ENCODE results near the gene NACC2.
"Not testable (repeated sequence)": the region's sequence is repeated elsewhere in the genome, so short reads cannot be mapped to it uniquely, and the experiment has no call there.

The NACC2 gene

DNA sequence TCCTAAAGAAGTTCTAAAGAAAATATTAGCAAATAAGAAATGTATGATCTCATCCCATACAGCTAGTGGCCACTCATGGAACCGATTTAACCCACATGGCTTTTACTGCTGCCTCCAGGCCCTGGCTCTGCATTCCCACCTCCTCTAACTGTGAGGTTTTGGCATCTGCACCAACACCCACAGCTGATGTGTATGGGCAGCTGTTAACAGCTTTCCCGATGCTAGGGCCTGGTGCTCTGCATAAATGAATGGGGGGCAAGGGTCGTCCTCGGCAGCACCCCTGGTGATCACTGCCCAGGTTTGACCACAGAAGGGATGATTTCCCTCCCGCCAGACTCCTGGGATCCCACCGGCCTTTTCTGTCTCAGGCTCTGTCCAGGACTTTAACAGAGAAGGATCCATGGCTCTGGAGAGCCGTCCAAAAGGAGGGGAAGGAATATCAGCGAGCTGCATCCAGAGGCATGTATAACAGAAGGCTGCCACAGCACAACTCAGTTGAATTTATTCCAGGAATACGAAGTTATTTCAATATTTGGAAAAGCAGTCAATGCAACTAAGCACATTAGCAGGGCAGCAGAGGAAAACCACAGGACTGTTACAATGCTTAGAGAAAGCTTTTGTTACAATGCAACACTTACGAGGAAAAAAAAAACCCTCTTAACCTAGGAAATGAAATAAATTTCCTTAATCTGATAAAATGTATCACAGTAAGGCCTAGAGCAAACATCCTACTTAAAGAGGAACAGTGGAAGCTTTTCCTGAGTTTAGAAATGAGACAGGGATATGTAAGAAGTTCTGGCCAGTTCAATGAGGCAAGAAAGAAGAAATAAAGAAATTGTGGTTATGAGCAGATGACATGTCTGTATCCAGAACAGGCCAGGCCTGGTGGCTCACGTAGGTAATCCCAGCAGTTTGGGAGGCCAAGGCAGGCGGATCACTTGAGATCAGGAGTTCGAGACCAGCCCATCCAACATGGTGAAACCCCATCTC is 63.1 kb downstream of the NACC2 start:
- Histone ChIP-seq H3K27ac (peak overlapping the region in 1 of 21 experiments; percentile 33), H3K4me3 (no peak overlapping the region)

GRCh38 chr9:136031094-136031493 is 64.0 kb downstream of the NACC2 start:
- Histone ChIP-seq H3K27ac (no peak overlapping the region), H3K4me3 (no peak overlapping the region)

GRCh38 chr9:136029556-136029955 is 65.5 kb downstream of the NACC2 start:
- Histone ChIP-seq H3K27ac (no peak overlapping the region), H3K4me3 (no peak overlapping the region)

DNA sequence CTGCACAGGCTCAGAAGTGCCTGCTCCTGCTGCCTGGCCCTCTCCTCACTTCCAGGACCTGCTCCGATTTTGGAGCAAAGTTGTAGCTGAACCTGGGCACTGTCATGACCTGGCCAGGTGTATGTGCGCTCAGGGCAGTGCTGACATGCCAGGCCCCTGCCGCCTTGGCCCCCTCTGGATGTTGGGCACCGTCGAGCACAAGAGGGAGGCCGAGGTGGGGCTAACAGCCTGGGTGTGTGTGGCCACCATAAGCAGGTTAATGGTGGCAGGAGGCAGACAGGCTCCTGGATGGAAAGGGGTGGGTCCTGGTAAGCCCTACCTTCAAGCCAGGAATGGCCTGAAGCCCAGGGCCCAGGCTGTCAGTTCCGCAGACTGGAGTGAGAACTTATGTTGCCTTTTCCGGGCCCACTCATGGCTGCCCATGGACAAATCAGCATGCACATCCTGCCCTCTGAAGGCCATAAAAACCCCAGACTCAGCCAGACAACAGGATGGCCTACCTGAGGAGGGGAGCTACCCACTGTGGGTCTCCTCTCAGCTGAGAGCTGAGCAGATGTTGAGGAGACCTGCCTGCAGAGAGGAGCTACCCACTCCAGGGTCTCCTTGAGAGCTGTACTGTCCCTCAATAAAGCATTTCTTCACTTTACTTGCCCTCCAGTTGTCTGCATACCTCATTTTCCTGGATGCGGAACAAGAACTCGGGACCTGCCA is 66.2 kb downstream of the NACC2 start:
- Histone ChIP-seq H3K4me3 (no peak overlapping the region), H3K27ac (no peak overlapping the region)

DNA sequence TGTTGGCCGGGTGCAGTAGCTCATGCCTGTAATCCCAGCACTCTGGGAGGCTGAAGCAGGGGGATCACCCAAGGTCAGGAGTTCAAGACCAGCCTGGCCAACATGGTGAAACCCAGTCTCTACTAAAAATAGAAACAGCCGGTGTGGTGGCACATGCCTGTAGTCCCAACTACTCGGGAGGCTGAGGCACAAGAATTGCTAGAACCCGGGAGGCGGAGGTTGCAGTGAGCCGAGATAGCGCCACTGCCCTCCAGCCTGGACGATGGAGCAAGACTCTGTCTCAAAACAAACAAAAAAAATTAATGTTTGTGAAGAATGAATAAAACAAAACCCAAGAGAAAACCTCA is 68.2 kb downstream of the NACC2 start:
- H3K4me3 ChIP-seq, H3K27ac ChIP-seq: not testable (repeated sequence)

DNA sequence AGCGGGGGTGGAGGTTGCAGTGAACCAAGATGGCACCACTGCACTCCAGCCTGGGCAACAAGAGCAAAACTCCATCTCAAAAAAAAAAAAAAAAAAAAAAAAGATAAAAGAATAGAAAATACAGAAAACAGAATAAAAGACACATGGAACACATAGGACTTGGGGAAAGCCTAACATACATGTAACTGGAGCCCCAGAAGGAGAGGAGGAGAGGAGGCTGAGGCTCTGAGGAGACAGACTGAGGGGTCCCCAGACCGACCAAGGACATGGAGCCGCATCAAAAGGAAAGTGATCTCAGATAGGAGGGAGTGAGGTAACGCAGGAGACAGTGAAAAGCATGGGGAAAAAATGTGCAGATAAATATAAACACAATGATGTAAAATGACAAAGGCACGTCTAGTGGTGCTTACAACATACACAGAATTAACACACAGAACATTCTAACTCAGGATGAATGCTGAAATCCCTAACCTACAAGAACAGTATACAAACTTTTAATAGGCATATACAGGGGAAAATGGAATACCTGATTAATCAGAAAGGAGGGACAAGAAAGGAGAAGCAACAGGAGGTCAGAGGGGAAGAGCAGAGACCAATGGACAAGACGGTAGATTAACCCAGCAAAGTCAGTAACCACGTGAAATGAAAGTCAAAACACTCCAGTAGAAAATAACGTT is 68.7 kb downstream of the NACC2 start:
- H3K27ac ChIP-seq, result no peak overlapping the region
- H3K4me3 ChIP-seq, result no peak overlapping the region

DNA sequence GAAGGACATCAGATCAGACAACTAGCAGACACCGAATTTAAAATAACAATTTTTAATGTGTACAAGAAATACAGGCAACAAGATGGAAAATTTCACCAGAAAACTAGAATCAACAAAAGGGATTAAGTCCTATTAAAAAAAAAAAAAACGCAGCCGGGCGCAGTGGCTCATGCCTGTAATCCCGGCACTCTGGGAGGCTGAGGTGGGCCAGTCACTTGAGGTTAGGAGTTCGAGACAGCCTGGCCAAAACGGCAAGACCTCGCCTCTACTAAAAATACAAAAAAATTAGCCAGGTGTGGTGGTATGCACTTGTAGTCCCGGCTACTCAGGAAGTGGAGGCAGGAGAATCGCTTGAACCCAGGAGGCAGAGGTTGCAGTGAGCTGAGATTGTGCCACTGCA is 69.6 kb downstream of the NACC2 start:
- Histone ChIP-seq H3K4me3 (no peak overlapping the region), H3K27ac (no peak overlapping the region)

DNA sequence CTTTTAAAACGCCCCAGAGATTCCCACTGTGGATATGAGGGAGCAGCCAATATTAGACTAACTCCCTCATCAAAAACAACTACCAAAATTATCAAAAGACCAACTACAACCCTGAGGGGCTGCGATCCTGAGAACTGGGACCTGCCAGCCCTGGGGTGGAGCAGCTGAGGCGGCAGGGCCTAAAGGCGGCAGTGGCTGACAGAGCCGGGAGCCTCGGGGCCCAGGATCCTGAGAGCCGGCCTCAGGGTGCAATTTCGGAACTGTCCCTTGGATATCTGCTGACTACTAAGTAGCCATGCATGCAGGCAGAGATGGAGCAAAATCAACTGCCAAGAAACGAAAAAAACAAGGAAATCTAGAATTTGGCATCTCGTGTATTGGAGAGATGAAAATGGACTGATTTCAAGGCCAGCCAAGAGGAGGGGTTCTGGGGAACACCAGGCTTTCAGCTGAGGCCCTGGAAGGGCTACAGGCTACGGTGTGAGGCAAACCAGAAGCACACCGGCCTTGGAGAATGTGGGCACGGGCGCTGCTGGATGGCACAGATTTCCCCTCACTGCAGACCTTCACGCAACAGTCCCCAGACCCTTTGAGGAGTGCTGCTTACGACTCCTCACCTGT is 70.3 kb downstream of the NACC2 start:
- H3K4me3 ChIP-seq, result no peak overlapping the region
- H3K27ac ChIP-seq, result peak overlapping the region in 5 of 21 experiments; percentile 7 to 39 (median 18)

DNA sequence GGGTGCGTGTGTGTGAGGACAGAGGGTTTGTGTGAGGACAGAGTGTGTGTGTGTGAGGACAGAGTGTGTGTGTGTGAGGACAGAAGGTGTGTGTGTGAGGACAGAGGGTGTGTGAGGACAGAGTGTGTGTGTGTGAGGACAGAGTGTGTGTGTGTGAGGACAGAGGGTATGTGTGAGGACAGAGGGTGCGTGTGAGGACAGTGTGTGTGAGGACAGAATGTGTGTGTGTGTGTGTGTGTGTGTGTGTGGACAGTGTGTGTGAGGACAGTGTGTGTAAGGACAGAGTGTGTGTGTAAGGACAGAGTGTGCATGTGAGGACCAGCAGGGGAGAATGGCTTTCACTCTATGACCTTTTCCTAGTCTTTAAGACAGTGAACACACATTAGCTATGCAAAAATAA is 70.8 kb downstream of the NACC2 start:
- peak overlapping the region in 2 of 21 experiments; percentile 22 to 39 for H3K27ac ChIP-seq
- H3K4me3 ChIP-seq, result no peak overlapping the region

GRCh38 chr9:136023410-136024225 is 71.5 kb downstream of the NACC2 start:
- no peak overlapping the region for H3K4me3 ChIP-seq
- no peak overlapping the region for H3K27ac ChIP-seq

- no peak overlapping the region for H3K27ac ChIP-seq
- no peak overlapping the region for H3K4me3 ChIP-seq
Observed at GRCh38 chr9:136022731-136023409, 72.2 kb downstream of the NACC2 start.

GRCh38 chr9:136021872-136022681 is 73.0 kb downstream of the NACC2 start:
- no peak overlapping the region for H3K27ac ChIP-seq
- no peak overlapping the region for H3K4me3 ChIP-seq

DNA sequence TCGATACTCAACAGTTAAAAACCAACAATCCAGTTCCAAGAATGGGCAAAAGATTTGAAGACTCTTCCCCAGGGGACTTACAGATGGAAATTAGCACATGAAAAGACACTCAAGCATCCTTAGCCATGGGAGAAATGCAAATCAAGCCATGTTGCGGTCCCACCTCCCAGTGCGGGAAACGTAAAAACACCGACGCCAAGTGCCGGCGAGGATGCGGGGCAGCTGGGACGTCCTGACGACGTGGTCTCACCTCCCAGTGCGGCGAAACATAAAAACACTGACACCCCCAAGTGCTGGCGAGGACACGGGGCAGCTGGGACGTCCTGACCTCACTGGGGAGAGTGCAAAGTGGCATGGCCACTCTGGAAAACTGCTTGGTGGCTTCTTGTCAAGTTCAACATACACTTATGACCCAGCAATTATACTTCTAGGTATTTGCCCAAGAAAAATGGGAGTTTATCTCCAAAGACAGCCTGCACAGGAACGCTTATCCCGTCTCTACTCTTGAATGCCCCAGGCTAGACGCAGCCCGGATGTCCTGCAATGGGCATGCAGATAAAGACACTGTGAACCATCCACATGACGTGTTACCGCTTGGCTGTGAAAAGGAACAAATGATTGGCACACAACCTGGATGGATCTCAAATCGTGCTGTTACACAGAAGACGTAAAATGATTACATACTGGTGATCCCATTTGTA is 73.8 kb downstream of the NACC2 start:
- no peak overlapping the region for H3K4me3 ChIP-seq

GRCh38 chr9:136020671-136021070 is 74.4 kb downstream of the NACC2 start:
- no peak overlapping the region for H3K27ac ChIP-seq
- H3K4me3 ChIP-seq, result no peak overlapping the region

More for the DNA sequence above, 73.8 kb downstream of the NACC2 start:
- H3K27ac ChIP-seq, result no peak overlapping the region

DNA sequence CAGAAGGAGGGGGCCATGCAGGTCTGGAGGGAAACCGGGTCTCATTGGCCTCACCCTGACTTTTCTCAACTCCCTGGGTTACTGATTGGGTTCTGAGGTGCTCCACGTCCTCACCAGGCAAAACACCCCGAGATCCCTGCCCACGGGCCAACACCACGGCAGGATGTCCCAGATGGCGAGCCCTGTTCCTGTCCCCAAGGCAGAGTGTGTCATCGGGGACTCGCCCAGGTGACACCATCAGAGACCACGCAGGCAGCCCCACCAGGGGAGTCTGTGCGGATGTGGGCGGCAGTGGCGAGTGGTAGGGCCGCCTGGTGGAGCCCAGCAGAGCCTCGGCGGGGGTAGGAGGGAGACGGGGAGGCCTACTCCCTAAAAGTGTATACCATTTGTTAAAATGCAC is 74.9 kb downstream of the NACC2 start:
- H3K4me3 ChIP-seq, result no peak overlapping the region
- H3K27ac ChIP-seq, result no peak overlapping the region

- Histone ChIP-seq H3K4me3 (no peak overlapping the region), H3K27ac (no peak overlapping the region)
Observed at GRCh38 chr9:136019681-136020060, 75.4 kb downstream of the NACC2 start.

GRCh38 chr9:136019041-136019680 is 75.9 kb downstream of the NACC2 start:
- no peak overlapping the region for H3K4me3 ChIP-seq

More at GRCh38 chr9:136019041-136019680, 75.9 kb downstream of the NACC2 start:
- no peak overlapping the region for H3K27ac ChIP-seq

All from skin epidermis (tissue), 12 donors.